Ishikawa (cell line): ENCODE data around the gene CTSW.

Experiments
- CEBPB ChIP-seq: IDR thresholded peaks from 2 replicates; pipeline ENCODE4 v1.6.1; 2012
- CREB1 ChIP-seq: IDR thresholded peaks from 2 replicates; pipeline ENCODE4 v1.6.1; 2012; ENCODE audit warnings: low read depth
- EGR1 ChIP-seq: IDR thresholded peaks from 2 replicates; pipeline ENCODE4 v1.6.1; 2012
- EP300 ChIP-seq: IDR thresholded peaks from 2 replicates; pipeline ENCODE4 v1.6.1; 2012; ENCODE audit warnings: borderline replicate concordance
- FOXM1 ChIP-seq: IDR thresholded peaks from 2 replicates; pipeline ENCODE4 v1.6.1; 2012; ENCODE audit warnings: low read depth, borderline replicate concordance
- MAX ChIP-seq: IDR thresholded peaks from 2 replicates; pipeline ENCODE4 v1.6.1; 2012
- NFIC ChIP-seq: IDR thresholded peaks from 2 replicates; pipeline ENCODE4 v1.6.1; 2012
- RAD21 ChIP-seq: IDR thresholded peaks from 2 replicates; pipeline ENCODE4 v1.6.1; 2012; ENCODE audit warnings: low read depth
- REST ChIP-seq: IDR thresholded peaks from 2 replicates; pipeline ENCODE4 v1.6.1; 2012; ENCODE audit warnings: low read depth, mild to moderate bottlenecking
- TAF1 ChIP-seq: IDR thresholded peaks from 2 replicates; pipeline ENCODE4 v1.6.1; 2012; ENCODE audit warnings: low read depth, mild to moderate bottlenecking
- TCF12 ChIP-seq: IDR thresholded peaks from 2 replicates; pipeline ENCODE4 v1.6.1; 2012; ENCODE audit warnings: low read depth
- TEAD4 ChIP-seq: IDR thresholded peaks from 2 replicates; pipeline ENCODE4 v1.6.1; 2012
- YY1 ChIP-seq: IDR thresholded peaks from 2 replicates; pipeline ENCODE4 v1.6.1; 2012; ENCODE audit warnings: low read depth
- ZBTB7A ChIP-seq: IDR thresholded peaks from 2 replicates; pipeline ENCODE4 v1.6.1; 2012; ENCODE audit warnings: low read depth
- TF ChIP-seq, protein P1 (sequence below): IDR thresholded peaks from 2 replicates; pipeline ENCODE4 v1.6.1; 2012

The CTSW gene

GRCh38 chr11:65922565-65922964 is 42.9 kb downstream of the CTSW start:
- no peak for TF ChIP-seq YY1

GRCh38 chr11:65925397-65925796 is 45.8 kb downstream of the CTSW start:
- TF ChIP-seq, protein P1, sequence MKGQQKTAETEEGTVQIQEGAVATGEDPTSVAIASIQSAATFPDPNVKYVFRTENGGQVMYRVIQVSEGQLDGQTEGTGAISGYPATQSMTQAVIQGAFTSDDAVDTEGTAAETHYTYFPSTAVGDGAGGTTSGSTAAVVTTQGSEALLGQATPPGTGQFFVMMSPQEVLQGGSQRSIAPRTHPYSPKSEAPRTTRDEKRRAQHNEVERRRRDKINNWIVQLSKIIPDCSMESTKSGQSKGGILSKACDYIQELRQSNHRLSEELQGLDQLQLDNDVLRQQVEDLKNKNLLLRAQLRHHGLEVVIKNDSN = no peak
- TF ChIP-seq NFIC (no peak), RAD21 (no peak), FOXM1 (no peak), MAX (no peak), EP300 (no peak), REST (no peak), TEAD4 (no peak), EGR1 (no peak), YY1 (no peak), CREB1 (no peak), ZBTB7A (no peak), CEBPB (no peak), TCF12 (no peak), TAF1 (no peak)

DNA sequence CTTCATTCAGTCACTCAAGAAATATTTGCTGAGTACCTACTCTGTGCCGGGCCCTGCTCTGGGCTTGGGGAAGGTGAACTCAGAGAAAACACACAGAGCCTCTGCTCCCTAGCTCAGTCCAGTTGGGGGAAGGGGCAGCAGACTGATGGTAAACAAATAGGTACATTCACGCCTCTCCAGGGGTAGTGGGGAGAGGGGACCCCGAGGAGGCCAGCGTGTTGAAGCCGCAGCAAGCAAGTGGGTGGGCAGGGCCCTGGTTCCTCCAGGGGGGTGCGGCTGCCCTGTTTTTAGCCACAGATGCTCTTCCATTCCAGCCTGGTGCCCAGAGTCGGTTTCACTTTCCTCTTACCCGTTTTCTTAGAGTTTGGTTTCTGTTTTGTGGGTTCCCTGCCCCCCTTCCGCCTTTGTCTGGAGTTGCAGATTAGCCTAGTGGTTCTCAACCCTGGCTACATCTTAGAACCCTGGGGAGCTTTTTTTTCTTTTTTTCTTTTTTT is 48.3 kb downstream of the CTSW start:
- TF ChIP-seq YY1 (no peak), TAF1 (no peak), MAX (no peak), REST (no peak), TCF12 (no peak), CEBPB (no peak), NFIC (no peak), TEAD4 (no peak), ZBTB7A (no peak), EP300 (no peak), FOXM1 (no peak), RAD21 (no peak), EGR1 (no peak), CREB1 (no peak)
- TF ChIP-seq, protein P1 = no peak

- no peak for TF ChIP-seq YY1
- no peak for TF ChIP-seq EGR1
- TF ChIP-seq TCF12 = no peak
- no peak for TF ChIP-seq EP300
- TF ChIP-seq CREB1 = no peak
- no peak for TF ChIP-seq TAF1
- TF ChIP-seq RAD21 = no peak
- no peak for TF ChIP-seq ZBTB7A
- TF ChIP-seq REST = no peak
- no peak for TF ChIP-seq FOXM1
- no peak for TF ChIP-seq NFIC
- no peak for TF ChIP-seq TEAD4
- TF ChIP-seq MAX = no peak
- TF ChIP-seq CEBPB = no peak
- TF ChIP-seq, protein P1 = no peak
These were observed 49.0 kb downstream of the CTSW start for GRCh38 chr11:65928667-65929066.
